Mononuclear cell (primary cell): ENCODE results near the gene ATL2. TPM values are rescaled to one million over a fixed set of nuclear protein-coding genes. Genes with fewer than 3 reads are reported as not detected.
"Not testable (repeated sequence)": the region's sequence is repeated elsewhere in the genome, so short reads cannot be mapped to it uniquely, and the experiment has no call there.

Experiments
- H3K27me3 ChIP-seq: 2 replicates; pipeline ENCODE4 v1.6.0; 2011; ENCODE audit warnings: low read length, control low read depth; ENCODE audit not compliant: insufficient read depth
- H3K4me1 ChIP-seq: 2 replicates; pipeline ENCODE4 v1.5.1; 2011; ENCODE audit warnings: mild to moderate bottlenecking, low read length, control low read depth; ENCODE audit not compliant: insufficient read depth
- H3K4me3 ChIP-seq: 2 replicates; pipeline ENCODE4 v1.5.1; 2011; ENCODE audit warnings: mild to moderate bottlenecking, low read length, moderate library complexity
- H3K9me3 ChIP-seq: 2 replicates; pipeline ENCODE4 v1.5.1; 2011; ENCODE audit warnings: low read depth, mild to moderate bottlenecking, control low read depth, low read length
- total RNA-seq: library from RNA; depleted of rRNA; stranded (reverse); fragments of >200 nt; gene quantifications from one replicate; pipeline ENCODE4 v1.2.3, GENCODE V29; 2012

ATL2 gene
- total RNA-seq, 1 donor: 159 TPM

DNA sequence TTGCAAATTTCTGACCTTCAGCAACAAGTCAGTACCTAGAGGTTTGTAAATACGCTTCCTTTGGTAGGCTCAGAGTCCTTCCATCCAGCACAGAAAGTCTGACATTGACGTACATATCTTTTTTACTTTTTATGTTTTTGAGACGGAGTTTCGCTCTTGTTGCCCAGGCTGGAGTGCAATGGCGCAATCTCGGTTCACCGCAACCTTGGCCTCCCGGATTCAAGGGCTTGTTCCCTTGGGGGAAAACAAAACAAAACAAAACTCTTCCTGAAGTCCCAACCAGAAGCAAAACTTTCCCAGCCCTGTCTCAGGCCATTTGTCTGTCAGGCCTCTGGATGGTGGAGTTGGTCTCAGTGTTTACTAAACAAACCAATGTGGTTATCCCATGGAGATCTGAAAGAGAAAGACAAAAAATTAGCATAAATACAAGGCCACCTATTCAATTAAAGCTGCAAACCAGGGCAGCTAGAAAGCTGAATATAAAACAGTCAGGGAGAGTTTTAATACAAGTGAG lies 29.6 kb upstream of the ATL2 start:
- Histone ChIP-seq H3K27me3 (no peaks in the 10 kb centered on the region), H3K4me3 (no peak overlapping the region), H3K4me1 (no peaks in the 10 kb centered on the region)

DNA sequence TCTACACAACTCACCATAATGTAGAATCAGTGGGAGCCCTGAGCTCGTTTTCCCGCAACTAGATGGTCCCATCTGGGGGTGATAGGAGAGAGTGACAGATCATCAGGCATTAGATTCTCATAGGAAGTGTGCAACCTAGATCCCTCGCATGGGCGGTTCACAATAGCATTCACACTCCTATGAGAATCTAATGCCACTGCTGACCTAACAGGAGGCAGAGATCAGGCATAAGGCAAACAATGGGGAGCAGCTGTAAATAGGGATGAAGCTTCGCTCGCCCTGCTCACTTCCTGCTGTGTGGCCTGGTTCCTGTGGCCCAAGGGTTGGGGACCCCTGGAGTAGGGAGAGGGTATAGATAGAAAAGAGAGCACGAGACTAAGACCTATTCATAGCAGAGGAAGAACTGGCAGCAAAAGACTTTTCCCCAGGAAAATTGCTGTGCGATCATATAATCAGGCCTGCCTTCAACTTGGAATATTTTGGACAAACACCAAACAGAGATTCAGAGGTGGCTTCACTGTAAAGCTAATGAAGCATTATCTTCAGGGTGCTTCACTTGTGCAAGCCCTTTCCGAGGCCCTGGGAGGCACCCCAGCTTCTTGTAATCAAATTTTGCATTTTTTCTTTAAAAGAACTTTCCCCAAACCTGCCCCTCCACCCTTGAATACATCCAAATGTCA lies 29.0 kb upstream of the ATL2 start:
- Histone ChIP-seq H3K4me3 (no peak overlapping the region), H3K9me3 (no peaks in the 10 kb centered on the region), H3K4me1 (no peaks in the 10 kb centered on the region), H3K27me3 (no peaks in the 10 kb centered on the region)

More for the DNA sequence above, 29.6 kb upstream of the ATL2 start:
- H3K9me3 ChIP-seq: no peaks in the 10 kb centered on the region

DNA sequence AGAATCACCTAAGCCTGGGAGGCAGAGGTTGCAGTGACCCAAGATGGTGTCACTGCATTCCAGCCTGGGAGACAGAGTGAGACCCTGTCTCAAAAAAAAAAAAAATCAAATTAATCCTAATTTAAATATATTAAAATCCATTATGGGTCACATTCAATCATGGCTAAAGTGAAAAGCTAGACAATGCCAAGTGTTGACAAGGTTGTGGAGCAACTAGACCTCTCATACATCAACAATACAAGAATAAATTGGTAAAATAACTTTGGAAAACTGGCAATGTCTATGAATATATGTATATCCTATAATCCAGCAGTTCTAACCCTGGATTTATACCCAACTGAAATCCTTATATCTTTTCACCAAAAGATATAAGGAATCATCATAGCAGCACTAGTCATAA lies 23.4 kb upstream of the ATL2 start:
- Histone ChIP-seq H3K4me3 (no peak overlapping the region), H3K27me3 (no peaks in the 10 kb centered on the region), H3K4me1 (no peaks in the 10 kb centered on the region), H3K9me3 (no peaks in the 10 kb centered on the region)

- no peaks in the 10 kb centered on the region for H3K4me1 ChIP-seq
- H3K9me3 ChIP-seq: no peaks in the 10 kb centered on the region
- H3K4me3 ChIP-seq: no peak overlapping the region
- H3K27me3 ChIP-seq: no peaks in the 10 kb centered on the region
Observed at GRCh38 chr2:38398739-38399138, 21.7 kb upstream of the ATL2 start.

GRCh38 chr2:38394903-38395341 lies 17.8 kb upstream of the ATL2 start:
- no peaks in the 10 kb centered on the region for H3K9me3 ChIP-seq
- no peaks in the 10 kb centered on the region for H3K27me3 ChIP-seq
- no peak overlapping the region for H3K4me3 ChIP-seq
- H3K4me1 ChIP-seq: no peaks in the 10 kb centered on the region

DNA sequence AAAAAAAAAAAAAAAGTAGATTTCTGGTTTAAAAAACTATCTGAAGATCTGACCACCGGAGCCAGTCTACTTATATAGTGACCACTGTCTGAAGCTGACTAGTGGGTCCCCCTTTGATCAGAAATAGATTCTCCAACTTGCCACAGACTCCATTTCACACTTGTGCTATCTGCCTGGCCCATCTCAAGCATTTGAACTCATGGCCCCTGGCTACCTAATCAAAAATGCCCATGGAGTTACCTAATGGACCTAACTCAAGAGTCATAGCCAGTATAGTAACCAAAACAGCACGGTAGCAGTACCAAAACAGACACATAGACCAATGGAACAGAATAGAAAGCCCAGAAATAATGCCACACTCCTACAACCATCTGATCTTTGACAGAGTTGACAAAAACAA lies 17.0 kb upstream of the ATL2 start:
- Histone ChIP-seq H3K4me1 (peaks cover 2% of the 10 kb centered on the region), H3K4me3 (no peak overlapping the region), H3K27me3 (no peaks in the 10 kb centered on the region), H3K9me3 (no peaks in the 10 kb centered on the region)

- Histone ChIP-seq H3K4me1 (peaks cover 16% of the 10 kb centered on the region), H3K9me3 (no peaks in the 10 kb centered on the region), H3K4me3 (no peak overlapping the region), H3K27me3 (no peaks in the 10 kb centered on the region)
Observed at GRCh38 chr2:38390947-38391346, 13.9 kb upstream of the ATL2 start.

GRCh38 chr2:38387887-38388286 lies 10.8 kb upstream of the ATL2 start:
- Histone ChIP-seq H3K4me3 (no peak overlapping the region), H3K27me3 (no peaks in the 10 kb centered on the region), H3K9me3 (no peaks in the 10 kb centered on the region), H3K4me1 (peaks cover 16% of the 10 kb centered on the region)

DNA sequence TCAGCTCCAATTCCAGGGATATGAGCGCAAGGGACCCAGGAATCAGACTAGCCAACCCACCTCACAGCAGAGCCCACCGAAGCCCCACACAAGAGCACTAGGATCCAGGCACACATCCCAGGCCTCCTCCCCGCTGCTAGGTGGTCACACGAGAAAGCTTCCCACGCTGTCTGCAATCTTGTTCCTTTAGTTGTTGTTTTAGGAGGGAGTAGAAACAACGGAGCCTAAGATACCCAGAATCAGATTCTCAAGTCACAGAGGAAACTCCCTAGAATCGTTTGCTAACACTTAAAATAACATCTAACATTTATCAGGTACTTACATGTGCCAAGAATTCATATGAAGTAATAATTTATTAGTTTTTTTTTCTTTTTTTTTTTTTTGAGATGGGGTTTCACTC lies 9.7 kb upstream of the ATL2 start:
- H3K4me1 ChIP-seq: peaks cover 16% of the 10 kb centered on the region
- H3K27me3 ChIP-seq: no peaks in the 10 kb centered on the region
- H3K9me3 ChIP-seq: no peaks in the 10 kb centered on the region
- no peak overlapping the region for H3K4me3 ChIP-seq

DNA sequence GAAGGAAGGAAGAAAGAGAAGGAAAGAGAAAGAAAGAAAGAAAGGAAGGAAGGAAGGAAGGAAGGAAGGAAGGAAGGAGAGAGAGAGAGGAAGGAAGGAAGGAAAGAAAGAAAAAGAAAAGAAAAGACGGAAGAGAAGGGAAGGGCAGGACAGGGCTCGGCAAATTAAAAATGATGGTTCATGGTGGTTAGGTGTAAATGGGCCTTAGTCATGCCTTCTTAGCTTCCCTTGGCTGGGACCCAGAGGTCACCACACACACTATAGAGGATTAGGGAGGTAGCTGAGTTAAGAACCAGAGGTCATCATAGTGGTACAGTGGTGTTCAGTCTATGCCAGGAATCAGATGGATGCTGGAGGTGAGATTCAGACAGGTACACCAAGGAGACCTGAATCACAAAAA lies 9.3 kb upstream of the ATL2 start:
- Histone ChIP-seq H3K9me3 (no peaks in the 10 kb centered on the region), H3K4me1 (peaks cover 20% of the 10 kb centered on the region), H3K27me3 (no peaks in the 10 kb centered on the region), H3K4me3 (no peak overlapping the region)

- H3K9me3 ChIP-seq: no peaks in the 10 kb centered on the region
- H3K27me3 ChIP-seq: no peaks in the 10 kb centered on the region
- no peak overlapping the region for H3K4me3 ChIP-seq
- peaks cover 40% of the 10 kb centered on the region for H3K4me1 ChIP-seq
Observed at GRCh38 chr2:38384338-38384737, 7.3 kb upstream of the ATL2 start.

DNA sequence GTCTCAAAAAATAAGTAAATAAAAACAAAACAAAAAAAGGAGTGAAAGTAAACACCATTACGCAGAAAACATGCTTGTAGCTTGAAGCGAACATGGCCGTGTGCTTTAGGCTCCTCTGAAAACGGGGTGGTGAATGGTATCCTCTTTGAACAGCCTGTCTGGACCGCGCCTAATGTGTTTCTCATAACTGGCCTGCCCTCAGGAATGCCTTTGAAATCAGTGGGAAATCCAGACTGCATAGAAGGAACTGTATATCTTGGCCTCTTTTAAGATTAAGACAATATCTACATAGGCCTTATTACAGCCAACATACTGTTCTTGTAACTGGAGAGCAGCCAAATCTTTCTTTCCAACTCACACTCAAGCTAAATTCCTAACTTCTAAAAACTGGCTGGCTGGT lies 6.7 kb upstream of the ATL2 start:
- H3K9me3 ChIP-seq, H3K27me3 ChIP-seq, H3K4me3 ChIP-seq: not testable (repeated sequence)
- peaks cover 37% of the 10 kb centered on the region for H3K4me1 ChIP-seq

DNA sequence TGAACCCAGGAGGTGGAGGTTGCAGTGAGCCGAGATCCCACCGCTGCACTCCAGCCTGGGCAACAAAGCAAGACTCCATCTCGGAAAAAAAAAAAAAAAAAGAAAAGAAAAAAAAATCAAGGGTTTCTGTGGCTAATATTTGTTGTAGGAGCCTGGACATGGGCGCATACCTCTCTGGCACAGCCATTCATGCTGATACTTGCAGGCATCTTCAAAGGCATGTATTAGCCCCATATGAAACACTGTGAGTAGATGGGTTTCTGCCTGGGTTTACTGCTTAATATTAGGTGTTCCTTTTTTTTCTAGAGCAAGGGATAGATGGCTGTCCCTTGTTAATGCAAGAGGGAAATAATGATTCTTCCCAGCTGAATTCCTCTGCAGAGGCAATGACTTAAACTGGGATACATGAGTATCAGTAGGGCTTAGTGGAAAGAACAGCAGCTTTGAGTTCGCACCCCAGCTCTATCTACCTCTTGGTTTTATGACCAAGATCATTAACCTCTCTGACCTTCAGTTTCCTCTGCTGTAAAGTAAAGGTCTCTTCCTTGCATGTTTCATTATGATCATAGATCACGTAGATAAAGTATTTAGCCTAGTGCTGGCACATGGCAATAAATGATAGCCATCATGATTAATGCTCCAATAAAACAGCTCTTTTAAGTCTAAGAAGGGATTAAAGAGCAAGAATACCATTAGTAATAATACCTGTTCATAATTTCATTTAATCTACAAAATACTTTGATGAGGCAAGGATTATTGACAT lies 4.5 kb upstream of the ATL2 start:
- H3K4me3 ChIP-seq: no peak overlapping the region
- peaks cover 36% of the 10 kb centered on the region for H3K4me1 ChIP-seq
- H3K27me3 ChIP-seq: no peaks in the 10 kb centered on the region
- no peaks in the 10 kb centered on the region for H3K9me3 ChIP-seq

- Histone ChIP-seq H3K27me3 (no peaks in the 10 kb centered on the region), H3K4me1 (peaks cover 43% of the 10 kb centered on the region), H3K4me3 (no peak overlapping the region), H3K9me3 (no peaks in the 10 kb centered on the region)
Observed at GRCh38 chr2:38380397-38381130, 3.5 kb upstream of the ATL2 start.

DNA sequence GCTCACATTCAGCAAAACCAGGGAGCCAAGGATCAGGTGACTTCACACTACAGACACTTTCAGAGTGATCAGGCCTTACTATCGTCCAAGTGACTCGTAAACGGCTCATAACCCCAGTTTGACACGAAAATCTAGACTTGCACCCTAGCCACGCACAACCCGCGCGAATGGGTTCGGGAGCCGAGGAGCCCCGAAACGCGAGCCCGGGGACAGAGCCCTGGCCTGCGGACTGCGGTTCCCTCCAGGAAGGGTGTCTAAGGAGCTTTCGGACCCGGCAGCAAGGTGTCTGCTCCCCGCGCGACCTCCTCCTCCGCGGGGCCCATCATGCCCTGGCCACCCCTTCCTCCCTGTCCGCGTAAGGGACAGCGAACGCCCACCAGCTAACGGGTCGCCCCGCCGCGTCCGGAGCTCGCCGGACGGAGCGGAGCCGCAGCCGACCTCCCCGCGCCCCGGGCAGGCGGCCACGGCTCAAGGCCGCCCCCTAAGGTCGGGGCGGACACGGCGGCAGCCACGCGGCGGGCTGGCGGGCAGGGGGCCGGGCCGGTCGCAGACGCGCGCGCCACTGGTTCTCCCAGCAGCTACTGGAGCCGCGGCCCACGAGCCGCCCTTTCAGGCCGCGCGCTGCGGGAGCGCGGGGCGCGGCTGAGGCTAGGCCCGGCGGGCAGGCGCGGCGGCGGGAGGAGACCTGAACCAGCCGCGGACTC lies 575 bp downstream of the ATL2 start:
- Histone ChIP-seq H3K4me3 (peak overlapping the region; percentile 93), H3K4me1 (peaks cover 46% of the 10 kb centered on the region), H3K27me3 (no peaks in the 10 kb centered on the region), H3K9me3 (no peaks in the 10 kb centered on the region)
